ENCODE data around the gene EPM2A.
A peak's percentile ranks its signal among the peaks of the same experiment; 100 is the strongest.
"Not testable (repeated sequence)": the region's sequence is repeated elsewhere in the genome, so short reads cannot be mapped to it uniquely, and the experiment has no call there.

Gene EPM2A

GRCh38 chr6:145735356-145736165, at the start of gene EPM2A:
Gene EPM2A, minus strand, starts transcription at chr6:145735520. Its CDS starts 22 bp downstream, at chr6:145735498.
- peak; percentile 74 for DNase-seq (ENCODE audit: low spot score)

GRCh38 chr6:145784683-145785082, 49.4 kb upstream of the EPM2A start:
- DNase-seq (ENCODE audit: low spot score), result no peak

GRCh38 chr6:145783796-145784195, 48.5 kb upstream of the EPM2A start:
- no peak for DNase-seq (ENCODE audit: low spot score)

- DNase-seq (ENCODE audit: low spot score), result no peak
Observed at GRCh38 chr6:145772846-145773245, 37.5 kb upstream of the EPM2A start.

DNA sequence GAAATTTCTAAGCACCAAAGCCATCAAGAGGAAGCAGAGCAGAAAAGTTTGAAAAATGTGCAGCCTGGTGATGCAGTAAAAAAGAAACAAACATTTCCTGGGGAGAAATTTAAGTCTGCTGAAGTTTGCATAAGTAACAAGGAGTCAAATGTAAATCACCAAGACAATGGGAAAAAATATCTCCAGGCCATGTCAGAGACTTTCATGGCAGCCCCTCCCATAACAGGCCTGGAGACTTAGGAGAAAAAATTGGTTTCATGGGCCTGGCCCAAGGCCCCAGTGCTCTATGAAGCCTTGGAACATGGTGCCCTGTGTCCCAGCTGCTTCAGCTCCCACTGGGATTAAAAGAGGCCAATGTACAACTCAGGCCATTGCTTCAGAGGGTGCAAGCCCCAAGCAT, 30.1 kb upstream of the EPM2A start:
- no peak for DNase-seq (ENCODE audit: low spot score)

DNA sequence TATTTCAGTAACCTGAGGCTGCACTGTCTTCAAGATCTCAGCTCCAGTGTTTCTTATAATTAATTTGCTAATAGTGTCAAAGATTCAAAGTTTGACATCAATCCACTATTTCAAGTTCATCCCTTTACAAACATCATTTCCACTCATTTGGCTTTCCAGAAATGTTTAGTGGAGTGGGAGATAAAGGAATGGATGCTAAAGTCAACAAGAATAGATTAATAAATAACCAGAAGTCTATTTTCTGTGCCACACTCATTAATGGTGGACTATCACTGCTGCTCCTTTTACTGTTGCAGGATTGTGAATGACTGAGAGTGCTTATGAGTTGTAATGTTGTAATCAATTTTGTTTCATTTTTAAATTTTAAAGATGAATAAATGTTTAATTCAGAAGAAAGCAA, 28.4 kb upstream of the EPM2A start:
- DNase-seq (ENCODE audit: low spot score), result no peak

GRCh38 chr6:145761584-145761983, 26.3 kb upstream of the EPM2A start:
- DNase-seq (ENCODE audit: low spot score), result no peak

GRCh38 chr6:145758113-145758512, 22.8 kb upstream of the EPM2A start:
- no peak for DNase-seq (ENCODE audit: low spot score)

GRCh38 chr6:145756170-145756662, 20.9 kb upstream of the EPM2A start:
- no peak for DNase-seq (ENCODE audit: low spot score)

DNA sequence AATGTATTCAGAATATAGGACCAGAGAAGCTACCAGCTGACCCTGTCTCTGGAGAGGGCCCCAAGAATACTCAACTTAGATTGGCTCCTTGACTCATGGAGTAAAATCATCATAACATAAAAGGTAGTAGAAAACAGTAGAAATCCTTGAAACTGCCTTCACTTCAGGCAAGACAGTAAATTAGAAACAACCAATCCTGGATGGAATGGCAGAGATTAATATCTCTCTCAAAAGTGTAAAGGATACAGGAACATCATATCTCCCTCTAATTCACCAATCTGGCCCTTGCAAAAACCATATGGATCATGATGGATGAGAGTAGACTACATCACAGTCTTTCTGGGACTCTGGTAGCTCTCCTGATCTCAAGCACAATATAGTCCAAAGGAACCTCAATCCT, 20.4 kb upstream of the EPM2A start:
- no peak for DNase-seq (ENCODE audit: low spot score)

GRCh38 chr6:145752638-145753037, 17.3 kb upstream of the EPM2A start:
- DNase-seq (ENCODE audit: low spot score), result no peak

GRCh38 chr6:145749632-145750031, 14.3 kb upstream of the EPM2A start:
- peak; percentile 61 for DNase-seq (ENCODE audit: low spot score)

GRCh38 chr6:145745861-145746260, 10.5 kb upstream of the EPM2A start:
- DNase-seq (ENCODE audit: low spot score), result no peak

DNA sequence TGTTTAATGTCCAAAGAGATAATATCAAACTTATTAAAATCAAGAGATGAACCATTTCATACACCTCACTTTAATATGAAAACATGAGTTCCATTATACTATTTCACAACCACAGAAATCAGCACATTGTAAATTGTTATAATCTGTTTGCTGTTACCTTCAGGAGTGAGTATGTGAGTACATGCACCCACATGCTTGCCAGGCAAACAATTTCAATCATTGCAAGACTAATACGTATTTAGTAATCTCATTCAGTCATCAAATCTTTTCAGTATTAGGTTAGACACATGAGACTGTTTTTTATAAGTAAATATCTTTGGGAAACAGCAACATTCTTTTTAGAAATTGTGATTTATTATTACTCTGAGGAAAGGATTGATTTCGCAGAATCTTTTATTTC, 9.3 kb upstream of the EPM2A start:
- DNase-seq (ENCODE audit: low spot score), result no peak

DNA sequence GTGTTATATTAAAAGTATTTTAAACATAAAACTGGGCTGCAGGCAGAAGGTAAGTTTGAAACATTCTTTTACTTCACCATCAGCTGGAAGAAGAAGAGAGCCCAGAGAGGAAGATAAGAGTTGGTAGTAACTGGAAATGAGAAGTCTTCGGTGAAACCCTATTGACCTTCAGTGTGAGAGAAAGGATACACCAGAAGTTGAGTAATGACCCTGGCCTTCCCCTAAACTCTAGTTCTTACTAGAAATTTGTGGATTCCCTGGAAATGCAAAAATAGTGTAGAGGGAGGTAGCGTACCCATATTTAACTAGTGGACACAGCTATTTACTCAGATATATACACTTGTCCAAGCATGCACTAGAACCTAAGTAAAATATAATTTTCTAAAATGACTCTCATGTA, 8.0 kb upstream of the EPM2A start:
- DNase-seq (ENCODE audit: low spot score), result no peak

- not testable (repeated sequence) for DNase-seq (ENCODE audit: low spot score)
Observed at GRCh38 chr6:145742472-145742871, 7.2 kb upstream of the EPM2A start.

- not testable (repeated sequence) for DNase-seq (ENCODE audit: low spot score)
Observed at GRCh38 chr6:145739685-145740084, 4.4 kb upstream of the EPM2A start.

- DNase-seq (ENCODE audit: low spot score), result no peak
Observed at GRCh38 chr6:145738265-145738664, 2.9 kb upstream of the EPM2A start.

- DNase-seq (ENCODE audit: low spot score), result peak; percentile 31
Observed at GRCh38 chr6:145736661-145737144, 1.4 kb upstream of the EPM2A start.

DNA sequence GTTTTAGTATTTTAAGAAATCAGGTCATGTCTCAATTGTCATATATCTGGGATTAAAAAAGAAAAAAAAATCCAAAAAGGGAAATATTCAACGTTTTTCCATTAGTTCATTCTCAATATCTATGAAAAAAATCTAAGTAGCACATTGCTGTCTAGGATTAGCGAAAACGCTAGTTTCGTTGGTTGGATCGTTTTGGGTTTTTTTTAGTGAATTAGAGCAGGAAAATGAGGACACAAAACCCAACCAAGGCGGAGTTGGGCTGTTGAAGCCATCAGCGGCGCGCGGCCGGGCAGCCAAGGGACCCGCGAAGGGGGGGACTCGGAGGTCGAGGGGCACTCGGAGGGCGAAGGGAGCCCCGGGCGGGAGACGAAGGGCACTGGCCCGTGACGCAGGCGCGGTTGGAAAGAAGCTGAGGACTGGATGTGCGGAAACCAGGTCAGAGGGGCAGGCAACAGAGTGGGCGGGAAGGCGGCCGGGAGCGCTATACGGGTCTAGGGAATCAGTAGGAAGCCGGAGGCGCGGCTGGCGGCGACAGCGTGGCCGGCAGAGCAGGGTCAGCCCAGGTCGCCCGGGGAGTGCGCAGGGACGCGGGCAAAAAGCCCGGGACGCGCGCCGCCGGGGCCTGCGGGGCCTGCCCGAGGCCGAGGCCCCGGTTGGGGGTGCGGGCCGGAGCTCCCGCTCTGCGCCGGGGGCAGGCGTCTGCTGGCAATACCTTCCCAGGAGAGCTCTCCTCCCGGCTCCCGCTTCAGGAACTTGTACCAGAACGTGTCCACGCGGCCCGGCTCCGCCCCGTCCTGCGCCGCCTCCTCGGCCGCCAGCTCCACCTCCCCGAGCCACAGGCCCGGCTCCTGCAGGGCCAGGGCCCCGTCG, 599 bp downstream of the EPM2A start:
- peak; percentile 94 for DNase-seq (ENCODE audit: low spot score)

- DNase-seq (ENCODE audit: low spot score), result peak; percentile 53
Observed at GRCh38 chr6:145733810-145734209, 1.5 kb downstream of the EPM2A start.

DNA sequence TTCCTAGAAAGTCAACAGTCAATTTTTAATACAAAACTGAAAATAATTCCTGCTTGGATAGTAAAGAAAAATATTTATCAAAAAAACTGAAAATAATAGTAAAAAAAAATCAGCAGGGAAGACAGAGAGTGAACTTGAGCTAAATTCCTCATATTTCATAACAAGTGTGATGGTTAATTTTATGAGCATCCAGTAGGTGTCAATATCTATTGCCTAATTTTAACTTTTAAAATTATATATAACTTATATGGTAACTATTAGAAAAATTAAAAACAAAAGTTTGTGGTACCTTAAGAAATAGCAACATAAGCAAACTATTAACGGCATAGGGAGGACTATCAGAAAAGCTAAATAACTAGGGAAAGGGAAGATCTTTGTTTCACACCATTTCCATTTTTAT, 2.1 kb downstream of the EPM2A start:
- peak; percentile 34 for DNase-seq (ENCODE audit: low spot score)

GRCh38 chr6:145731447-145731846, 3.9 kb downstream of the EPM2A start:
- DNase-seq (ENCODE audit: low spot score), result no peak

Data from RKO (cell line).